ENCODE measurements around the gene PAX7. TPM values are rescaled to one million over a fixed set of nuclear protein-coding genes. Genes with fewer than 3 reads are reported as not detected.

Gene PAX7
- total and polyA plus RNA-seq, 2 donors (not counting 1 experiment from before 2014, with no cell fraction given): not detected

DNA sequence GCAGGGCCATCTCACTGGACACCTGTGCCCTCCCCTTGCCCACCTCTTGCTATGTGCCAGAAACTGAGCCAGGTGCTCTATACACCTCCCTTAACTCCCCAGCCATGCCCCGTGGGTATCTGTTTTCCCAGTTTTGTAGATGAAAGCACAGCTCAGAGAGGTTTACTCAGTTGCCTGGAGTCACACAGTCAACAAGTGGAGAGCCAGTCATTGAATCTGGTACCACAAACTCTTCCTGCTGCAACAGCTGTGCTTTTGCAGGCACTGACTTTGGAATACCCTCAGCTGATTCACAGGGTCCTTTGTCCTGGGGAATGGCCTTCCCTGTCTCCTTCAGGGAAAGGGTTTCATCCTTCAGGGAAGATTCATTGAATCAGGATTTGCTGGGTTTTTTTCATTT, 22.1 kb downstream of the PAX7 start:
- ChIA-PET CTCF (interaction anchor here (0.7 kb wide), 1 partner anchor 903 kb away, joined by 3 read pairs; no protein-coding TSS in a partner anchor), POLR2A (no interaction called here)
- ATAC-seq (ENCODE audit: low read depth) (no peak), DNase-seq (no peak)
- TF ChIP-seq, protein P1, sequence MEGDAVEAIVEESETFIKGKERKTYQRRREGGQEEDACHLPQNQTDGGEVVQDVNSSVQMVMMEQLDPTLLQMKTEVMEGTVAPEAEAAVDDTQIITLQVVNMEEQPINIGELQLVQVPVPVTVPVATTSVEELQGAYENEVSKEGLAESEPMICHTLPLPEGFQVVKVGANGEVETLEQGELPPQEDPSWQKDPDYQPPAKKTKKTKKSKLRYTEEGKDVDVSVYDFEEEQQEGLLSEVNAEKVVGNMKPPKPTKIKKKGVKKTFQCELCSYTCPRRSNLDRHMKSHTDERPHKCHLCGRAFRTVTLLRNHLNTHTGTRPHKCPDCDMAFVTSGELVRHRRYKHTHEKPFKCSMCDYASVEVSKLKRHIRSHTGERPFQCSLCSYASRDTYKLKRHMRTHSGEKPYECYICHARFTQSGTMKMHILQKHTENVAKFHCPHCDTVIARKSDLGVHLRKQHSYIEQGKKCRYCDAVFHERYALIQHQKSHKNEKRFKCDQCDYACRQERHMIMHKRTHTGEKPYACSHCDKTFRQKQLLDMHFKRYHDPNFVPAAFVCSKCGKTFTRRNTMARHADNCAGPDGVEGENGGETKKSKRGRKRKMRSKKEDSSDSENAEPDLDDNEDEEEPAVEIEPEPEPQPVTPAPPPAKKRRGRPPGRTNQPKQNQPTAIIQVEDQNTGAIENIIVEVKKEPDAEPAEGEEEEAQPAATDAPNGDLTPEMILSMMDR (IDR thresholded peaks at IDR 0.05): no peak
- TF ChIP-seq EZH2 (IDR thresholded peaks at IDR 0.05; ENCODE audit: borderline replicate concordance, insufficient read depth, low read depth, low read length, poor library complexity, severe bottlenecking): no peak
- Histone ChIP-seq H3K4me3 (ENCODE audit: control extremely low read depth in 1 of 5, extremely low read depth in 1 of 5, insufficient read depth in 1 of 5, low read depth in 2 of 5, low read length in 4 of 5) (no peak overlapping the region), H3K9me3 (ENCODE audit: control extremely low read depth in 1 of 3, control insufficient read depth in 2 of 3, insufficient read depth in 1 of 3, low read length in 2 of 3) (no peaks in the 10 kb centered on the region), H3K9ac (ENCODE audit: low read length) (no peak overlapping the region), H4K20me1 (ENCODE audit: control insufficient read depth, insufficient read depth, low read length, poor library complexity, severe bottlenecking) (no peaks in the 10 kb centered on the region), H3K79me2 (ENCODE audit: control insufficient read depth, insufficient read depth, low read length) (no peaks in the 10 kb centered on the region), H2AFZ (ENCODE audit: insufficient read depth, low read depth, low read length, poor library complexity, severe bottlenecking) (no peak overlapping the region), H3K27ac (ENCODE audit: low read length in 2 of 2) (no peak overlapping the region), H3K36me3 (replicated peaks in 1 of 2; ENCODE audit: control extremely low read depth in 1 of 2, control insufficient read depth in 1 of 2, extremely low read depth in 1 of 2, insufficient read depth in 2 of 2, low read length in 1 of 2) (no peaks in the 10 kb centered on the region), H3K27me3 (replicated peaks in 1 of 4; ENCODE audit: control extremely low read depth in 1 of 4, control insufficient read depth in 3 of 4, insufficient read depth in 4 of 4, low read length in 3 of 4) (peaks cover 0 to 49% (median 27%) of the 10 kb centered on the region in 4 experiments), H3K4me2 (replicated peaks; ENCODE audit: low read depth, low read length, poor library complexity, severe bottlenecking) (no peak overlapping the region), H3K4me1 (ENCODE audit: control insufficient read depth in 2 of 2, insufficient read depth in 2 of 2, low read length in 2 of 2) (peaks cover 0 to 3% of the 10 kb centered on the region in 2 donors)
- 50% methylated on average over 1 of the region's 1 CpG for WGBS (ENCODE audit: insufficient coverage)
- Mint-ChIP-seq H3K9me3 (ENCODE audit: insufficient read depth) (no peaks in the 10 kb centered on the region), H3K27ac (no peak overlapping the region), H3K4me1 (no peaks in the 10 kb centered on the region), H3K4me3 (no peak overlapping the region), H3K27me3 (peaks cover 71% of the 10 kb centered on the region)
- intact Hi-C loops (cut with micrococcal nuclease): no loop called here

DNA sequence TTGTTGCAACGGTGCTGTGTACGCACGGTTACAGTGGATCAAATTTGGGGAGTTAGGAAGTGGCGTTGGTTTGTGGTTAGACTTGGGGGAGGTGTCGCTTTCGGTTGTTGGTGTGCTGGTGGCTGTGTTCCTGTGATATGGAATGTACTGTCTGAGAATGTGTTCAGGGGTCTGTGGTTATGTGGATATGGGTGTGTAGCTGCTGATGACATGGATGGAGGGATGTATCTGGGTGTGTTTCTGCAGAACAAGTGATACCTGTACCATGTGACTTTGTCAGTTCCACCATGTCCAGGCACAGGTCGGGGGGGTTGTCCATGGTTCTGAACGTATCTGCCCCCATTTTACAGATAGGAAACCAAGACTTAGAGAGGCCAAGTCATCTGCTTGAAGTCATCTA, 22.7 kb downstream of the PAX7 start:
- intact Hi-C loops (cut with micrococcal nuclease): no loop called here
- H3K79me2 ChIP-seq (ENCODE audit: control insufficient read depth, insufficient read depth, low read length): no peaks in the 10 kb centered on the region
- peaks cover 71% of the 10 kb centered on the region for H3K27me3 Mint-ChIP-seq
- no peak overlapping the region for H3K4me2 ChIP-seq (replicated peaks; ENCODE audit: low read depth, low read length, poor library complexity, severe bottlenecking)
- H3K4me1 ChIP-seq (ENCODE audit: control insufficient read depth in 2 of 2, insufficient read depth in 2 of 2, low read length in 2 of 2): peaks cover 0 to 3% of the 10 kb centered on the region in 2 donors
- WGBS (ENCODE audit: insufficient coverage): 9% methylated on average over 8 of the region's 8 CpGs
- H3K4me1 Mint-ChIP-seq: no peaks in the 10 kb centered on the region
- H3K27ac ChIP-seq (ENCODE audit: low read length in 2 of 2): no peak overlapping the region
- peaks cover 0 to 47% (median 27%) of the 10 kb centered on the region in 4 experiments for H3K27me3 ChIP-seq (replicated peaks in 1 of 4; ENCODE audit: control extremely low read depth in 1 of 4, control insufficient read depth in 3 of 4, insufficient read depth in 4 of 4, low read length in 3 of 4)
- no peak overlapping the region for H3K9ac ChIP-seq (ENCODE audit: low read length)
- no peak overlapping the region for H2AFZ ChIP-seq (ENCODE audit: insufficient read depth, low read depth, low read length, poor library complexity, severe bottlenecking)
- H3K4me3 ChIP-seq (ENCODE audit: control extremely low read depth in 1 of 5, extremely low read depth in 1 of 5, insufficient read depth in 1 of 5, low read depth in 2 of 5, low read length in 4 of 5): no peak overlapping the region
- ATAC-seq (ENCODE audit: low read depth) (no peak), DNase-seq (no peak)
- H4K20me1 ChIP-seq (ENCODE audit: control insufficient read depth, insufficient read depth, low read length, poor library complexity, severe bottlenecking): no peaks in the 10 kb centered on the region
- no peak overlapping the region for H3K27ac Mint-ChIP-seq
- CTCF ChIA-PET: no interaction called here
- TF ChIP-seq, protein P1 (IDR thresholded peaks at IDR 0.05): no peak
- TF ChIP-seq EZH2 (IDR thresholded peaks at IDR 0.05; ENCODE audit: borderline replicate concordance, insufficient read depth, low read depth, low read length, poor library complexity, severe bottlenecking): no peak
- no peaks in the 10 kb centered on the region for H3K36me3 ChIP-seq (replicated peaks in 1 of 2; ENCODE audit: control extremely low read depth in 1 of 2, control insufficient read depth in 1 of 2, extremely low read depth in 1 of 2, insufficient read depth in 2 of 2, low read length in 1 of 2)
- POLR2A ChIA-PET: no interaction called here
- H3K9me3 Mint-ChIP-seq (ENCODE audit: insufficient read depth): no peaks in the 10 kb centered on the region
- no peak overlapping the region for H3K4me3 Mint-ChIP-seq
- no peaks in the 10 kb centered on the region for H3K9me3 ChIP-seq (ENCODE audit: control extremely low read depth in 1 of 3, control insufficient read depth in 2 of 3, insufficient read depth in 1 of 3, low read length in 2 of 3)

Data from B cell (primary cell).